NCI-H1417 (cell line): ENCODE data around the gene COL13A1.

Source experiments
- DNase-seq, 3 experiments: peaks; one replicate each; lab custom pipeline; 2025; lab: John Stamatoyannopoulos, UW

COL13A1 gene

GRCh38 chr10:69906425-69906824 lies 104.7 kb downstream of the COL13A1 start:
- DNase-seq = no peak

GRCh38 chr10:69907517-69907916 lies 105.8 kb downstream of the COL13A1 start:
- no peak for DNase-seq

GRCh38 chr10:69908124-69908523 lies 106.4 kb downstream of the COL13A1 start:
- no peak for DNase-seq

GRCh38 chr10:69910561-69910960 lies 108.9 kb downstream of the COL13A1 start:
- no peak for DNase-seq

GRCh38 chr10:69911613-69912528 lies 110.2 kb downstream of the COL13A1 start:
- no peak for DNase-seq

- DNase-seq = peak in 1 of 3 experiments; percentile 21
Measured at GRCh38 chr10:69912589-69912988, 110.9 kb downstream of the COL13A1 start.

GRCh38 chr10:69913606-69914382 lies 112.1 kb downstream of the COL13A1 start:
- no peak for DNase-seq

- DNase-seq = peak; percentile 37 to 74 (median 41)
Measured at GRCh38 chr10:69914398-69915214, 112.9 kb downstream of the COL13A1 start.

- DNase-seq = no peak
Measured at GRCh38 chr10:69915215-69915560, 113.5 kb downstream of the COL13A1 start.

- DNase-seq = no peak
Measured at GRCh38 chr10:69916118-69916517, 114.4 kb downstream of the COL13A1 start.

GRCh38 chr10:69918036-69918435 lies 116.3 kb downstream of the COL13A1 start:
- no peak for DNase-seq

- DNase-seq = no peak
Measured at GRCh38 chr10:69919250-69919649, 117.5 kb downstream of the COL13A1 start.

- DNase-seq = no peak
Measured at GRCh38 chr10:69925111-69925510, 123.4 kb downstream of the COL13A1 start.

- no peak for DNase-seq
Measured at GRCh38 chr10:69928339-69928738, 126.6 kb downstream of the COL13A1 start.

GRCh38 chr10:69929575-69929974 lies 127.9 kb downstream of the COL13A1 start:
- no peak for DNase-seq

GRCh38 chr10:69934768-69935167 lies 133.1 kb downstream of the COL13A1 start:
- no peak for DNase-seq

GRCh38 chr10:69936091-69936490 lies 134.4 kb downstream of the COL13A1 start:
- DNase-seq = peak in 1 of 3 experiments; percentile 2

GRCh38 chr10:69938541-69938991 lies 136.9 kb downstream of the COL13A1 start:
- DNase-seq = peak in 2 of 3 experiments; percentile 11 to 63

GRCh38 chr10:69939061-69939460 lies 137.4 kb downstream of the COL13A1 start:
- no peak for DNase-seq

GRCh38 chr10:69939481-69939880 lies 137.8 kb downstream of the COL13A1 start:
- DNase-seq = no peak

- DNase-seq = no peak
Measured at GRCh38 chr10:69941730-69942129, 140.0 kb downstream of the COL13A1 start.

- DNase-seq = no peak
Measured at GRCh38 chr10:69943292-69943820, 141.7 kb downstream of the COL13A1 start.
